Measurements from ENCODE around the gene MCEE. TPM values are rescaled to one million over a fixed set of nuclear protein-coding genes. Genes with fewer than 3 reads are reported as not detected.

The MCEE gene
- total and polyA plus RNA-seq, 2 donors (not counting 3 experiments of a cell fraction or from before 2014, with no cell fraction given): 4.0 to 9.9 TPM

- H2AFZ ChIP-seq (ENCODE audit: low read depth, low read length): peak overlapping the region; percentile 85
- peak overlapping the region; percentile 79 for H3K9ac ChIP-seq (replicated peaks; ENCODE audit: extremely low read depth, insufficient read depth, low read length)
These were observed 60.7 kb downstream of the MCEE start for GRCh38 chr2:71069376-71069775.

GRCh38 chr2:71068218-71069035 is 61.6 kb downstream of the MCEE start, which contains the start of gene NAGK:
NAGK (plus strand) TSS chr2:71068648; CDS start chr2:71068684, 36 bp downstream.
- DNase-seq (ENCODE audit: low read depth, low spot score): peak; percentile 97
- Histone ChIP-seq H2AFZ (ENCODE audit: low read depth, low read length) (peak within 1 kb of the TSS; percentile 85), H3K9me3 (replicated peaks; ENCODE audit: control insufficient read depth, insufficient read depth, low read length) (no peaks in the 10 kb centered on the region), H3K4me3 (replicated peaks in 1 of 3; ENCODE audit: insufficient read depth in 1 of 3, low read depth in 1 of 3, low read length in 3 of 3) (peak within 1 kb of the TSS; percentile 67 to 77 (median 72)), H3K4me2 (ENCODE audit: insufficient read depth, low read length) (peak within 1 kb of the TSS; percentile 70), H3K27ac (ENCODE audit: insufficient read depth, low read depth, low read length) (peak within 1 kb of the TSS; percentile 69), H4K20me1 (replicated peaks; ENCODE audit: control insufficient read depth, extremely low read depth, insufficient read depth, low read length) (no peaks in the 10 kb centered on the region), H3K4me1 (ENCODE audit: control insufficient read depth, extremely low read depth, insufficient read depth, low read length) (peaks cover 27% of the 10 kb centered on the region), H3K9ac (replicated peaks; ENCODE audit: extremely low read depth, insufficient read depth, low read length) (peak within 1 kb of the TSS; percentile 79), H3K79me2 (ENCODE audit: control insufficient read depth, insufficient read depth, low read length) (peaks cover 27% of the 10 kb centered on the region), H3K36me3 (ENCODE audit: control insufficient read depth in 2 of 2, extremely low read depth in 1 of 2, insufficient read depth in 2 of 2, low read length in 2 of 2) (peaks cover 3 to 5% of the 10 kb centered on the region in 2 experiments), H3K27me3 (ENCODE audit: control insufficient read depth in 2 of 2, insufficient read depth in 2 of 2, low read length in 2 of 2) (peaks cover 3 to 9% of the 10 kb centered on the region in 2 experiments), H3K9me1 (replicated peaks; ENCODE audit: control insufficient read depth, extremely low read depth, insufficient read depth, low read length) (no peaks in the 10 kb centered on the region)
- intact Hi-C loops (cut with micrococcal nuclease): loop anchor here (2.0 to 5.0 kb wide), 3 partner anchors 62 to 811 kb away; partner anchors contain the start of genes MCEE, MPHOSPH10, PAIP2B and PCYOX1
- FAIRE-seq: peak; percentile 95
- peak; percentile 60 for TF ChIP-seq MYC (IDR thresholded peaks at IDR 0.05; ENCODE audit: low read depth, low read length)
- TF ChIP-seq POLR2AphosphoS5 (IDR thresholded peaks at IDR 0.05; ENCODE audit: insufficient read depth, low read depth, low read length): peak; percentile 99
- no peak for TF ChIP-seq FOS (IDR thresholded peaks at IDR 0.05; ENCODE audit: borderline replicate concordance, insufficient read depth, low read length)
- TF ChIP-seq MAX (IDR thresholded peaks at IDR 0.05; ENCODE audit: insufficient read depth, insufficient read length): peak; percentile 57
- peak; percentile 97 for TF ChIP-seq POLR2A (IDR thresholded peaks at IDR 0.05; ENCODE audit: low read depth, low read length)
- no peak for TF ChIP-seq JUN (IDR thresholded peaks at IDR 0.05; ENCODE audit: borderline replicate concordance, insufficient read depth, insufficient read length, low read depth)
- TF ChIP-seq CTCF (IDR thresholded peaks at IDR 0.05; ENCODE audit: extremely low read depth in 1 of 2, insufficient read depth in 1 of 2, low read depth in 1 of 2, low read length in 2 of 2): no peak
- dilution Hi-C loops (cut with MboI; ENCODE audit: extremely low pct_ligation_motif_present, low sequenced_read_pairs): no loop called here
- ChIA-PET CTCF (interaction anchor here (0.6 to 3.7 kb wide), 6 partner anchors 23 to 393 kb away, joined by 3 to 23 read pairs (median 5); no protein-coding TSS in a partner anchor), POLR2A (interaction anchor here (0.6 to 1.4 kb wide), 5 partner anchors 13 to 830 kb away, joined by 3 to 8 read pairs (median 3); no protein-coding TSS in a partner anchor)
- no TSS peak for BruUV-seq (replicated peaks)

More at GRCh38 chr2:71069376-71069775, 60.7 kb downstream of the MCEE start:
- DNase-seq (ENCODE audit: low read depth, low spot score): peak; percentile 38
- peak; percentile 78 for FAIRE-seq
- dilution Hi-C loops (cut with MboI; ENCODE audit: extremely low pct_ligation_motif_present, low sequenced_read_pairs): no loop called here
- Histone ChIP-seq H3K27me3 (ENCODE audit: control insufficient read depth in 2 of 2, insufficient read depth in 2 of 2, low read length in 2 of 2) (peaks cover 0 to under 1% of the 10 kb centered on the region in 2 experiments), H3K4me2 (ENCODE audit: insufficient read depth, low read length) (peak overlapping the region; percentile 70), H3K9me3 (replicated peaks; ENCODE audit: control insufficient read depth, insufficient read depth, low read length) (no peaks in the 10 kb centered on the region), H3K4me1 (ENCODE audit: control insufficient read depth, extremely low read depth, insufficient read depth, low read length) (peaks cover 27% of the 10 kb centered on the region), H3K79me2 (ENCODE audit: control insufficient read depth, insufficient read depth, low read length) (peaks cover 27% of the 10 kb centered on the region), H4K20me1 (replicated peaks; ENCODE audit: control insufficient read depth, extremely low read depth, insufficient read depth, low read length) (no peaks in the 10 kb centered on the region), H3K36me3 (ENCODE audit: control insufficient read depth in 2 of 2, extremely low read depth in 1 of 2, insufficient read depth in 2 of 2, low read length in 2 of 2) (peaks cover 3 to 14% of the 10 kb centered on the region in 2 experiments), H3K9me1 (replicated peaks; ENCODE audit: control insufficient read depth, extremely low read depth, insufficient read depth, low read length) (no peaks in the 10 kb centered on the region), H3K4me3 (replicated peaks in 1 of 3; ENCODE audit: insufficient read depth in 1 of 3, low read depth in 1 of 3, low read length in 3 of 3) (peak overlapping the region; percentile 67 to 77 (median 72)), H3K27ac (ENCODE audit: insufficient read depth, low read depth, low read length) (no peak overlapping the region)
- intact Hi-C loops (cut with micrococcal nuclease): loop anchor here (2.0 to 5.0 kb wide), 3 partner anchors 61 to 812 kb away; partner anchors contain the start of genes MCEE, MPHOSPH10, PAIP2B and PCYOX1
- ChIA-PET CTCF (interaction anchor here (1.4 to 3.7 kb wide), 3 partner anchors 32 to 85 kb away, joined by 5 to 23 read pairs (median 9); no protein-coding TSS in a partner anchor), POLR2A (interaction anchor here (1.4 kb wide), 1 partner anchor 12 kb away, joined by 3 read pairs; no protein-coding TSS in a partner anchor)
- TF ChIP-seq MAX (IDR thresholded peaks at IDR 0.05; ENCODE audit: insufficient read depth, insufficient read length) (no peak), POLR2A (IDR thresholded peaks at IDR 0.05; ENCODE audit: low read depth, low read length) (no peak), EZH2 (IDR thresholded peaks at IDR 0.05; ENCODE audit: borderline replicate concordance, low read depth, low read length, severe bottlenecking) (no peak)
- TSS peak; percentile 49 for BruUV-seq (replicated peaks)
